Peyer's patch (tissue), 4 donors: ENCODE data around the gene RNU1-2. TPM values are rescaled to one million over a fixed set of nuclear protein-coding genes. Genes with fewer than 3 reads are reported as not detected.
"Not testable (repeated sequence)": the region's sequence is repeated elsewhere in the genome, so short reads cannot be mapped to it uniquely, and the experiment has no call there.

Experiments
- DNase-seq, 3 donors: peaks; one replicate each; pipeline ENCODE4 v3.0.0-alpha.2; 2017 to 2019
- H3K27ac ChIP-seq, 4 donors: fragments of 200-600 bp; sonication (generic); one replicate each; pipeline ENCODE4 v1.5.1; 2016 to 2019
- H3K27me3 ChIP-seq, 2 donors: fragments of 200-600 bp; sonication (generic); one replicate each; pipeline ENCODE4 v1.5.1; 2019
- H3K36me3 ChIP-seq, 3 donors: fragments of 200-600 bp; sonication (generic); one replicate each; pipeline ENCODE4 v1.5.1; 2016 to 2019
- H3K4me1 ChIP-seq, 4 donors: fragments of 200-600 bp; sonication (generic); one replicate each; pipeline ENCODE4 v1.5.1; 2016 to 2019
- H3K4me3 ChIP-seq, 4 donors: fragments of 200-600 bp; sonication (generic); 1 replicate in 3 of 4; 2 replicates in 1 of 4; pipeline ENCODE4 v1.5.1; 2016 to 2019; ENCODE audit warnings: mild to moderate bottlenecking in 1 of 4
- H3K9me3 ChIP-seq, 4 donors: fragments of 200-600 bp; sonication (generic); one replicate each; pipeline ENCODE4 v1.5.1; 2016 to 2019; ENCODE audit warnings: mild to moderate bottlenecking in 1 of 4
- CTCF ChIP-seq, 6 experiments: fragments of 450-650 bp in 4 of 6; fragments of 200-600 bp in 2 of 6; sonication (generic) in 1 of 6; IDR thresholded peaks; one replicate each; pipeline ENCODE4 v1.5.1; 2017 to 2019; ENCODE audit warnings: antibody characterized with exemption in 6 of 6, mild to moderate bottlenecking in 3 of 6, moderate library complexity in 1 of 6
- POLR2A ChIP-seq, 2 donors: fragments of 450-650 bp; IDR thresholded peaks; one replicate each; pipeline ENCODE4 v1.5.1; 2017; ENCODE audit warnings: antibody characterized with exemption in 2 of 2, mild to moderate bottlenecking in 2 of 2, moderate library complexity in 2 of 2
- total RNA-seq, 4 donors: library from RNA; depleted of rRNA; stranded (reverse); fragments of >200 nt; gene quantifications; one replicate each; pipeline ENCODE4 v1.1.0, GENCODE V29; 2016

RNU1-2 gene
- total RNA-seq, 4 donors from 2014 or later: under 0.01 TPM

GRCh38 chr1:16926491-16927073, 30.8 kb downstream of the RNU1-2 start:
- no peaks in the 10 kb centered on the region for H3K9me3 ChIP-seq
- H3K27ac ChIP-seq: no peak overlapping the region
- H3K36me3 ChIP-seq: no peaks in the 10 kb centered on the region
- DNase-seq: no peak
- H3K4me3 ChIP-seq: no peak overlapping the region
- H3K27me3 ChIP-seq: no peaks in the 10 kb centered on the region
- TF ChIP-seq POLR2A (IDR thresholded peaks at IDR 0.05): no peak
- no peak for TF ChIP-seq CTCF (IDR thresholded peaks at IDR 0.05)
- peaks cover 0 to 6% (median 5%) of the 10 kb centered on the region in 4 donors for H3K4me1 ChIP-seq

GRCh38 chr1:16927256-16927655, 31.5 kb downstream of the RNU1-2 start:
- DNase-seq: no peak
- Histone ChIP-seq H3K27ac (no peak overlapping the region), H3K4me3 (no peak overlapping the region), H3K27me3 (no peaks in the 10 kb centered on the region), H3K36me3 (no peaks in the 10 kb centered on the region), H3K9me3 (no peaks in the 10 kb centered on the region), H3K4me1 (no peaks in the 10 kb centered on the region)
- TF ChIP-seq CTCF (IDR thresholded peaks at IDR 0.05) (no peak), POLR2A (IDR thresholded peaks at IDR 0.05) (no peak)

- Histone ChIP-seq H3K36me3 (no peaks in the 10 kb centered on the region), H3K27ac (no peak overlapping the region), H3K9me3 (no peaks in the 10 kb centered on the region), H3K27me3 (no peaks in the 10 kb centered on the region), H3K4me1 (no peaks in the 10 kb centered on the region), H3K4me3 (no peak overlapping the region)
- no peak for DNase-seq
- TF ChIP-seq POLR2A (IDR thresholded peaks at IDR 0.05): no peak
- TF ChIP-seq CTCF (IDR thresholded peaks at IDR 0.05): no peak
These were observed 32.1 kb downstream of the RNU1-2 start for GRCh38 chr1:16927711-16928485.

GRCh38 chr1:16929146-16930041, 33.6 kb downstream of the RNU1-2 start:
- not testable (repeated sequence) for H3K27me3 ChIP-seq, H3K9me3 ChIP-seq, H3K36me3 ChIP-seq, H3K4me1 ChIP-seq, H3K4me3 ChIP-seq, H3K27ac ChIP-seq
- DNase-seq: peak in 1 of 3 donors; percentile 49

GRCh38 chr1:16931206-16931934, 35.6 kb downstream of the RNU1-2 start:
- H3K4me3 ChIP-seq, H3K27me3 ChIP-seq, H3K4me1 ChIP-seq, H3K36me3 ChIP-seq, DNase-seq, H3K9me3 ChIP-seq, H3K27ac ChIP-seq: not testable (repeated sequence)

GRCh38 chr1:16933945-16934344, 38.2 kb downstream of the RNU1-2 start:
- H3K9me3 ChIP-seq, DNase-seq, H3K4me1 ChIP-seq: not testable (repeated sequence)

GRCh38 chr1:16936580-16936979, 40.8 kb downstream of the RNU1-2 start:
- not testable (repeated sequence) for H3K9me3 ChIP-seq, H3K4me3 ChIP-seq, H3K4me1 ChIP-seq, H3K27ac ChIP-seq, DNase-seq, H3K27me3 ChIP-seq
- peaks cover 0 to 12% (median 0%) of the 10 kb centered on the region in 3 donors for H3K36me3 ChIP-seq

More at GRCh38 chr1:16933945-16934344, 38.2 kb downstream of the RNU1-2 start:
- not testable (repeated sequence) for H3K36me3 ChIP-seq, H3K4me3 ChIP-seq, H3K27ac ChIP-seq, H3K27me3 ChIP-seq
